Thyroid gland (tissue), 4 donors: ENCODE results near the gene FOXA3. TPM values are rescaled to one million over a fixed set of nuclear protein-coding genes. Genes with fewer than 3 reads are reported as not detected.
A peak's percentile ranks its signal among the peaks of the same experiment; 100 is the strongest.

ENCODE experiments used
- DNase-seq, 2 donors: peaks; one replicate each; pipeline ENCODE4 v3.0.0-alpha.2; 2019
- H3K27ac ChIP-seq, 3 donors: fragments of 200-600 bp; sonication (generic); 1 replicate in 2 of 3; 2 replicates in 1 of 3; pipeline ENCODE4 v1.5.1; 2016 to 2019; ENCODE audit warnings: mild to moderate bottlenecking in 1 of 3, moderate library complexity in 1 of 3
- H3K27me3 ChIP-seq: fragments of 200-600 bp; sonication (generic); one replicate; pipeline ENCODE4 v1.5.1; 2019
- H3K36me3 ChIP-seq, 2 donors: fragments of 200-600 bp; sonication (generic); one replicate each; pipeline ENCODE4 v1.5.1; 2016 to 2019
- H3K4me1 ChIP-seq, 2 donors: fragments of 200-600 bp; sonication (generic); one replicate each; pipeline ENCODE4 v1.5.1; 2017 to 2019
- H3K4me3 ChIP-seq, 3 donors: fragments of 200-600 bp; sonication (generic); replicated peaks in 1 of 3; 1 replicate in 2 of 3; 2 replicates in 1 of 3; pipeline ENCODE4 v1.5.1; 2016; ENCODE audit warnings: mild to moderate bottlenecking in 1 of 3
- H3K9me3 ChIP-seq: fragments of 200-600 bp; sonication (generic); one replicate; pipeline ENCODE4 v1.5.1; 2017
- CTCF ChIP-seq, 6 experiments: fragments of 200-600 bp in 3 of 6; fragments of 450-650 bp in 3 of 6; sonication (generic) in 3 of 6; IDR thresholded peaks; one replicate each; pipeline ENCODE4 v1.5.1; 2016 to 2019; ENCODE audit warnings: antibody characterized with exemption in 6 of 6, mild to moderate bottlenecking in 2 of 6, inconsistent platforms in 1 of 6, moderate library complexity in 1 of 6
- POLR2A ChIP-seq, 2 donors: fragments of 450-650 bp; IDR thresholded peaks; one replicate each; pipeline ENCODE4 v1.6.1; 2017; ENCODE audit warnings: antibody characterized with exemption in 2 of 2, mild to moderate bottlenecking in 2 of 2, moderate library complexity in 1 of 2
- WGBS, 2 donors: methylation state at CpG; one replicate each; pipeline ENCODE4 v1.1.5; 2017; 5-methylcytosine and 5-hydroxymethylcytosine counted together
- intact Hi-C: fragments of 100-400 bp; cut with DNase I; formaldehyde crosslinking; loops from one replicate; pipeline ENCODE4 v1.15.1; 2023
- total RNA-seq, 4 donors: library from RNA; depleted of rRNA; stranded (reverse); fragments of >200 nt; gene quantifications; one replicate each; pipeline ENCODE4 v1.2.3, GENCODE V29; 2016

The FOXA3 gene
- total RNA-seq, 4 donors from 2014 or later = not detected

GRCh38 chr19:45860359-45861259 lies 3.5 kb upstream of the FOXA3 start:
- WGBS, 2 donors = 90 to 91% methylated on average over 15 of the region's 15 CpGs
- H3K4me3 ChIP-seq = no peak overlapping the region
- H3K36me3 ChIP-seq = peaks cover 4 to 6% of the 10 kb centered on the region in 2 donors
- DNase-seq = no peak
- TF ChIP-seq POLR2A (IDR thresholded peaks at IDR 0.05) = no peak
- no peak for TF ChIP-seq CTCF (IDR thresholded peaks at IDR 0.05)
- peaks cover 16 to 27% of the 10 kb centered on the region in 2 donors for H3K4me1 ChIP-seq
- intact Hi-C loops = no loop called here
- H3K27me3 ChIP-seq = peaks cover 6% of the 10 kb centered on the region
- H3K27ac ChIP-seq = no peak overlapping the region
- no peaks in the 10 kb centered on the region for H3K9me3 ChIP-seq

GRCh38 chr19:45862271-45862563 lies 1.9 kb upstream of the FOXA3 start:
- TF ChIP-seq CTCF (IDR thresholded peaks at IDR 0.05) (no peak), POLR2A (IDR thresholded peaks at IDR 0.05) (no peak)
- intact Hi-C loops = no loop called here
- WGBS, 2 donors = 1% methylated on average over 11 of the region's 11 CpGs

GRCh38 chr19:45862564-45863334 lies 1.4 kb upstream of the FOXA3 start, which contains the start of gene SYMPK:
Gene SYMPK (minus strand): TSS chr19:45863147. CDS start chr19:45854495, 8,652 bp downstream.
- peak within 1 kb of the TSS; percentile 60 to 92 (median 78) for H3K27ac ChIP-seq
- peak in 1 of 2 donors; percentile 81 for TF ChIP-seq POLR2A (IDR thresholded peaks at IDR 0.05)
- peak in 1 of 6 experiments; percentile 4 for TF ChIP-seq CTCF (IDR thresholded peaks at IDR 0.05)
- peaks cover 16 to 27% of the 10 kb centered on the region in 2 donors for H3K4me1 ChIP-seq
- H3K4me3 ChIP-seq = peak within 1 kb of the TSS; percentile 22 to 77 (median 27)
- H3K27me3 ChIP-seq = peaks cover 6% of the 10 kb centered on the region
- no peaks in the 10 kb centered on the region for H3K9me3 ChIP-seq
- intact Hi-C loops = no loop called here
- H3K36me3 ChIP-seq = peaks cover 4 to 6% of the 10 kb centered on the region in 2 donors
- peak; percentile 99 for DNase-seq
- WGBS, 2 donors = 0% methylated on average over 52 to 61 of the region's 65 CpGs

More at GRCh38 chr19:45862271-45862563, 1.9 kb upstream of the FOXA3 start:
- peak overlapping the region; percentile 22 to 77 (median 27) for H3K4me3 ChIP-seq
- H3K4me1 ChIP-seq = peaks cover 16 to 27% of the 10 kb centered on the region in 2 donors
- H3K27ac ChIP-seq = peak overlapping the region in 2 of 3 donors; percentile 78 to 92
- DNase-seq = no peak
- H3K36me3 ChIP-seq = peaks cover 4 to 6% of the 10 kb centered on the region in 2 donors
- no peaks in the 10 kb centered on the region for H3K9me3 ChIP-seq
- H3K27me3 ChIP-seq = peaks cover 6% of the 10 kb centered on the region

- Histone ChIP-seq H3K27ac (no peak overlapping the region), H3K36me3 (peaks cover 4 to 6% of the 10 kb centered on the region in 2 donors), H3K4me3 (peak overlapping the region in 1 of 3 donors; percentile 77), H3K27me3 (peaks cover 6% of the 10 kb centered on the region), H3K4me1 (peaks cover 16 to 27% of the 10 kb centered on the region in 2 donors), H3K9me3 (no peaks in the 10 kb centered on the region)
- WGBS, 2 donors = 5 to 7% methylated on average over 22 of the region's 22 CpGs
- TF ChIP-seq CTCF (IDR thresholded peaks at IDR 0.05) = no peak
- TF ChIP-seq POLR2A (IDR thresholded peaks at IDR 0.05) = no peak
- intact Hi-C loops = no loop called here
- DNase-seq = peak in 1 of 2 donors; percentile 9
Measured at GRCh38 chr19:45863335-45863839, 739 bp upstream of the FOXA3 start.
